ENCODE data around the gene SFSWAP.

DNA sequence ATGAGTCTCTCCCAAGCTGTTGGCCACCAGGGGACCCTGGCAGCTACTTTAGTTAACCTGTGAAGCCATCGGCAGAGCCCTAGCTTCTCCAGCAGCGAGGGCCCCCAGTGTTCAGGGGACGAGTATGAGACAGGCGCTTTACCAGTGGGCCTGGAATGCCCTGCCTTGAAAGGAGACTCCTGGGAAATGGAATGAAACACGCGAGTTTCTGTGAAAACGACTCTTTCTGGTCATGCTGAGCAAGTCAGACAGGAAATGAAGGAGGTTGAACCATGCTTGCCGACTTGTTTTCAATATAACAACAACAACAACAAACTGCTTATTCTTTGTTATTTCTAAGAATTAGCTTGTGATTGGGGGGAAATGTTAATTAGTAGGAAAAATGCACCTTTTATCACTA lies 42.9 kb downstream of the SFSWAP start:
- TF ChIP-seq POLR2A (IDR thresholded peaks at IDR 0.05; ENCODE audit: low read depth, low read length) = no peak
- TF ChIP-seq POLR2AphosphoS5 (IDR thresholded peaks at IDR 0.05; ENCODE audit: low read depth, low read length) = no peak

All from GM12891 (cell line).